Right cardiac atrium (tissue), 5 donors: Measurements from ENCODE around the gene ZNF275. TPM values are rescaled to one million over a fixed set of nuclear protein-coding genes. Genes with fewer than 3 reads are reported as not detected.

Experiments used
- ATAC-seq, 2 donors: fragments of 200-7000 bp; cut with Tn5 transposase; one replicate each; pipeline versions ENCODE4 v1.8.0 to v1.9.1; 2020; ENCODE audit warnings: moderate library complexity in 2 of 2, mild to moderate bottlenecking in 1 of 2
- DNase-seq, 3 donors: peaks; one replicate each; pipeline ENCODE4 v3.0.0-alpha.2; 2020
- H3K27ac ChIP-seq: one replicate; pipeline ENCODE4 v1.5.1; 2013; ENCODE audit warnings: mild to moderate bottlenecking, low read length, control low read depth, moderate library complexity
- H3K27me3 ChIP-seq: one replicate; pipeline ENCODE4 v1.6.1; 2013; ENCODE audit not compliant: control insufficient read depth, insufficient read depth
- H3K4me1 ChIP-seq: one replicate; pipeline ENCODE4 v1.6.1; 2013; ENCODE audit warnings: low read length; ENCODE audit not compliant: control insufficient read depth, insufficient read depth
- H3K4me3 ChIP-seq: one replicate; pipeline ENCODE4 v1.5.1; 2013; ENCODE audit warnings: low read length, control low read depth
- H3K9me3 ChIP-seq: one replicate; pipeline ENCODE4 v1.6.1; 2013; ENCODE audit warnings: low read length; ENCODE audit not compliant: control insufficient read depth
- WGBS: extraction: QIAGEN DNeasy Blood & Tissue Kit; methylation state at CpG from one replicate; pipeline ENCODE4 v1.1.7; 2013; 5-methylcytosine and 5-hydroxymethylcytosine counted together
- intact Hi-C, 4 donors: fragments of 100-400 bp; cut with DNase I; formaldehyde crosslinking; loops; one replicate each; pipeline versions ENCODE4 v1.11.0 to v1.14.0; 2022 to 2023
- polyA plus RNA-seq: library from polyadenylated mRNA; stranded (reverse); fragments of 200-250 nt; gene quantifications from one replicate; pipeline ENCODE4 v1.2.3, GENCODE V29; 2013
- total RNA-seq, 4 donors: library from RNA; stranded (reverse); fragmentation: NEBNext Ultra II Directional; extraction: Animal tissue kit (Norgen Biotek cat#: 25700); gene quantifications; one replicate each; pipeline ENCODE4 v1.2.1, GENCODE V29; 2021
- donor health status: healthy with polysubstance abuse.
- donor health status: DM: no; HTN: yes; CAD: no.
- donor health status: DM: no; HTN: no; CAD: no.
- donor health status: DM: no; HTN: yes; CAD: no; lungs with severe emphysema.
- donor health status: DM: yes; HTN: yes; CAD: no.

The ZNF275 gene
- total and polyA plus RNA-seq, 5 donors, result 2.7 to 7.5 (median 6.1) TPM

DNA sequence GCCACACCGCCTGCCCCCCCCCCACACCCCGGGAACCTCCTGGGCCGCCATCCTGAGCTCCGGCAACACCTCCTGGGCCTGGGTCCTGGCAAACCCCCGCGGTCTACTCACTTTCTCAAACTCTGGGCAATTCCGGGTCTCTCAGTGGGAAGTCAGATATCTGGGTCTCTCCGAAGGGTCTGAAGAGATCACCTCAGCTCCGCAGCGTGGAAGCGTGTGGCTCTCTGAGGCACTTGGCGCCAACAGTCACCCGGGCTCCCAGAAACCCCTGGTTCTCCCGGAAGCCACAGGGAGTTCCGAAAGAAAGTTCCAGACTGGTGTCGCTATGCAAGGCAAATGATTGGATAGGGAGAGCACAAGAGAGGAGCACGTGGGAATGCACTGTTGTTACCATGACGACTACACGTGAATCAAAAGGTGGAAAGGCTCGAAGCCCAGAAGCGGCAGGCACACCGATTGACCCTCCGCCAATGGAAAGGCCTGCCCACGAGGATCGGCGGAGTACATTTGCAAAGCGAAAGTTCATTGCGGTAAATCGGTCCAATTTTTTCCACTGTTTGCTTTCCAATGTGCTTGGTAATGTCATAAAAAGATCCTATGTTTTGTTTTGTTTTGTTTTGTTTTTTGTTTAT, 67.3 kb downstream of the ZNF275 start, which contains the start of gene PNMA6E:
Gene PNMA6E, minus strand, starts transcription at position 218 of the 632 bp plus-strand sequence. CDS start 2,501 bp downstream, outside the sequence.
- WGBS, result 93% methylated on average over 29 of the region's 29 CpGs

More for the DNA sequence above, 67.3 kb downstream of the ZNF275 start, which contains the start of gene PNMA6E:
- DNase-seq (peak in 1 of 3 donors; percentile 20), ATAC-seq (no peak)
- Histone ChIP-seq H3K9me3 (no peaks in the 10 kb centered on the region), H3K4me3 (no peak within 1 kb of the TSS), H3K27me3 (no peaks in the 10 kb centered on the region), H3K4me1 (no peaks in the 10 kb centered on the region), H3K27ac (no peak within 1 kb of the TSS)
- intact Hi-C loops, result no loop called here

Other genes with a start within 250 kb of the ZNF275 start
- not detected for gene MAGEA1, start 154.9 kb upstream of the ZNF275 start, total RNA-seq
- gene MAGEA1, start 154.9 kb upstream of the ZNF275 start, polyA plus RNA-seq, result not detected
- not detected for gene PNMA6F, start 12.4 kb upstream of the ZNF275 start, total RNA-seq
- not detected for gene PNMA6F, start 12.4 kb upstream of the ZNF275 start, polyA plus RNA-seq
- gene PNMA6E, start 67.2 kb downstream of the ZNF275 start, total RNA-seq, result not detected
- not detected for gene PNMA6E, start 67.2 kb downstream of the ZNF275 start, polyA plus RNA-seq
- gene ZFP92, start 77.3 kb downstream of the ZNF275 start, total RNA-seq, result 1 to 10 TPM in 1 of 4 donors, under 1 TPM in 3; 0.57 to 1.6 (median 0.77) TPM
- 0.32 TPM for gene ZFP92, start 77.3 kb downstream of the ZNF275 start, polyA plus RNA-seq
- gene TREX2, start 111.9 kb downstream of the ZNF275 start, total RNA-seq, result under 1 TPM in 2 of 4 donors, not detected in 2; 0.28 to 0.91 TPM
- 0.48 TPM for gene TREX2, start 111.9 kb downstream of the ZNF275 start, polyA plus RNA-seq
- 10 to 100 TPM; 14.5 to 18.3 (median 16.8) TPM for gene HAUS7, start 136.4 kb downstream of the ZNF275 start, total RNA-seq
- gene HAUS7, start 136.4 kb downstream of the ZNF275 start, polyA plus RNA-seq, result 17.3 TPM
- gene BGN, start 160.8 kb downstream of the ZNF275 start, total RNA-seq, result 100 to 1,000 TPM; 173 to 244 (median 206) TPM
- gene BGN, start 160.8 kb downstream of the ZNF275 start, polyA plus RNA-seq, result 167 TPM
- gene ATP2B3, start 183.5 kb downstream of the ZNF275 start, total RNA-seq, result not detected
- gene ATP2B3, start 183.5 kb downstream of the ZNF275 start, polyA plus RNA-seq, result under 0.01 TPM